ENCODE data around the gene RPS5. TPM values are rescaled to one million over a fixed set of nuclear protein-coding genes. Genes with fewer than 3 reads are reported as not detected.

Gene RPS5
- polyA plus RNA-seq, 1 donor (not counting 4 experiments of a cell fraction or from before 2014, with no cell fraction given), result 2,056 TPM

DNA sequence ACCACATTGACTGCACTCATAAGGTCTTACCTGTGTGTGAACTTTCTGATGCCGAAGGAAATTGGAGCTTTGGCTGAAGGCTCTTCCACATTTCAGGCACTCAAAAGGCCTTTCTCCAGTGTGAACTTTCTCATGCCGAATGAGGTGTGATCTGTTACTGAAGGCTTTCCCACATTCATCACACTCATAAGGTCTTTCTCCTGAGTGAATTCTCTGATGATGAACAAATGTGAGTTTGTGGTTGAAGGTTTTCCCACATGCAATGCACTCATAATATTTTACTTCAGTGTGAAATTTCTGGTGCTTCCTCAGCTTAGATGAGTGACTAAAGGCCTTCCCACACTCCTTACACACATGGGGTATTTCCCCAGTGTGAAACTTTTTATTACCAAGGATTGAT lies 47.1 kb downstream of the RPS5 start:
- dilution Hi-C loops (cut with MboI; ENCODE audit: extremely low pct_ligation_motif_present, low sequenced_read_pairs), result no loop called here

DNA sequence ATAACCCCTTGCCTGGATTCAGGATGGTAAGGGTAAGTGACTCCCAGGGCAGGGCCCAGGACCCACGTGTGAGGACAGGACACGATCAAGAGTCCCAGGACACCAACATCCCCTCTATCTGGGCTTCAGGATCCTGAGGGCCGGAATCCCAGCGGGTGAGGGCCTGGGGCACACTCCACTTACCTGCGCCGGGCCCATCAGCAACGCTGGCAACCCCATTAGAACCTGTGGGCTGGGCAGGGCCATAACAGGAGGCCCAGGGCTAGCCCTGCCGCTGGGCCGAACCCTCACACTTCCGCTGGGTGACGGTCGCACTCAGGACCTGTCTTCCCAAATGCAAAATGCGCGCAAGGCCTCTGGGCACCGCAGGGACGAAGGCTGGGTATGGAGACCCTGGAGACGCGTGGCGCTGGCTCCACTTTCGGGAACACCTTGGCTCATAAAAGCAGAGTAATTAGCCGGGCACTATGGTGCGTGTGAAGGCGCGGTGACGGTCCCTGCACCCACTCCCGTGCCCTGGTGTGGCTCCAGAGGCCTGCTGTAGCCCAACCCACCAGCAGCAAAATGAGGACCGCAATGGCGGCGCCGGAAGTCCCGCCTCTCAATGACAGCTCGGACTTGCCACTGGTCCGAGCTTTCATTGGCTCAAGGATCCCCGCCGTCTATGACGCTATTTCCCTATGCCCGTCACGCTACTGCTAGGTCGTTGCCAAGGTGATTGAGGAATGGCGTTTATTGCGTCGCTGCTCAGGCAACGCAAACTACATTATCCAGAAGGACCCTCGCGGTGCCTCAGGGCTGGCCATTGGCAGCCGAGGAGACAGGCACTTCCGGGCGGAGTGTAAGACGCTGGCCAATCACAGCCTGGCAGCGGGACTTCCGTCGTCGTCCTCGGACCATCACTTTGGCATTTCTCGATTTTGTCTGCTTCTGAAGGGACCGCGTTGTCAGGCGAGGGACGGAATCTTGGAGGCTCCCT lies 52.8 kb downstream of the RPS5 start, which contains the start of gene ZNF132:
TSS of gene ZNF132 (minus strand) at position 578 of the 979 bp plus-strand sequence. CDS start at position 246, 332 bp downstream.
- Histone ChIP-seq H3K27ac (ENCODE audit: control insufficient read depth, insufficient read depth, low read length) (peak within 1 kb of the TSS; percentile 65), H3K27me3 (ENCODE audit: control insufficient read depth, extremely low read depth, insufficient read depth, low read length) (no peaks in the 10 kb centered on the region), H3K4me1 (ENCODE audit: control insufficient read depth, extremely low read depth, insufficient read depth, low read length) (peaks cover 8% of the 10 kb centered on the region), H3K79me2 (ENCODE audit: control insufficient read depth, insufficient read depth, low read length) (peaks cover 6% of the 10 kb centered on the region), H3K9me1 (ENCODE audit: control insufficient read depth, extremely low read depth, insufficient read depth, low read length) (no peaks in the 10 kb centered on the region), H2AFZ (ENCODE audit: control insufficient read depth, low read length) (peak within 1 kb of the TSS; percentile 90), H3K9me3 (ENCODE audit: control insufficient read depth, low read depth, low read length) (peaks cover 8% of the 10 kb centered on the region), H4K20me1 (ENCODE audit: control insufficient read depth, extremely low read depth, insufficient read depth, low read length) (no peaks in the 10 kb centered on the region), H3K4me3 (ENCODE audit: control insufficient read depth in 2 of 3, extremely low read depth in 1 of 3, insufficient read depth in 2 of 3, low read depth in 1 of 3, low read length in 3 of 3) (peak within 1 kb of the TSS; percentile 47 to 80 (median 73)), H3K4me2 (ENCODE audit: control insufficient read depth, extremely low read depth, insufficient read depth, low read depth, low read length) (peak within 1 kb of the TSS; percentile 84), H3K36me3 (ENCODE audit: control insufficient read depth in 2 of 2, extremely low read depth in 1 of 2, insufficient read depth in 2 of 2, low read length in 2 of 2) (peaks cover 2% of the 10 kb centered on the region in 2 experiments), H3K9ac (ENCODE audit: control insufficient read depth, extremely low read depth, insufficient read depth, low read length) (peak within 1 kb of the TSS; percentile 65)
- TF ChIP-seq, protein P1, sequence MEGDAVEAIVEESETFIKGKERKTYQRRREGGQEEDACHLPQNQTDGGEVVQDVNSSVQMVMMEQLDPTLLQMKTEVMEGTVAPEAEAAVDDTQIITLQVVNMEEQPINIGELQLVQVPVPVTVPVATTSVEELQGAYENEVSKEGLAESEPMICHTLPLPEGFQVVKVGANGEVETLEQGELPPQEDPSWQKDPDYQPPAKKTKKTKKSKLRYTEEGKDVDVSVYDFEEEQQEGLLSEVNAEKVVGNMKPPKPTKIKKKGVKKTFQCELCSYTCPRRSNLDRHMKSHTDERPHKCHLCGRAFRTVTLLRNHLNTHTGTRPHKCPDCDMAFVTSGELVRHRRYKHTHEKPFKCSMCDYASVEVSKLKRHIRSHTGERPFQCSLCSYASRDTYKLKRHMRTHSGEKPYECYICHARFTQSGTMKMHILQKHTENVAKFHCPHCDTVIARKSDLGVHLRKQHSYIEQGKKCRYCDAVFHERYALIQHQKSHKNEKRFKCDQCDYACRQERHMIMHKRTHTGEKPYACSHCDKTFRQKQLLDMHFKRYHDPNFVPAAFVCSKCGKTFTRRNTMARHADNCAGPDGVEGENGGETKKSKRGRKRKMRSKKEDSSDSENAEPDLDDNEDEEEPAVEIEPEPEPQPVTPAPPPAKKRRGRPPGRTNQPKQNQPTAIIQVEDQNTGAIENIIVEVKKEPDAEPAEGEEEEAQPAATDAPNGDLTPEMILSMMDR (optimal IDR thresholded peaks at IDR 0.05 in 1 of 3, IDR thresholded peaks at IDR 0.05 in 1 of 3, conservative IDR thresholded peaks at IDR 0.05 in 1 of 3; ENCODE audit: extremely low read depth in 1 of 3, insufficient read depth in 2 of 3, low read length in 3 of 3), result no peak
- no peak for TF ChIP-seq EZH2 (IDR thresholded peaks at IDR 0.05; ENCODE audit: low read length)
- DNase-seq (ENCODE audit: low read depth, low spot score) (peak; percentile 92), FAIRE-seq (peak; percentile 86)
- dilution Hi-C loops (cut with MboI; ENCODE audit: extremely low pct_ligation_motif_present, low sequenced_read_pairs), result no loop called here

More for the DNA sequence above, 47.1 kb downstream of the RPS5 start:
- Histone ChIP-seq H3K4me2 (ENCODE audit: control insufficient read depth, extremely low read depth, insufficient read depth, low read depth, low read length) (no peak overlapping the region), H3K27me3 (ENCODE audit: control insufficient read depth, extremely low read depth, insufficient read depth, low read length) (no peaks in the 10 kb centered on the region), H3K4me1 (ENCODE audit: control insufficient read depth, extremely low read depth, insufficient read depth, low read length) (peaks cover 2% of the 10 kb centered on the region), H3K79me2 (ENCODE audit: control insufficient read depth, insufficient read depth, low read length) (peaks cover 3% of the 10 kb centered on the region), H2AFZ (ENCODE audit: control insufficient read depth, low read length) (no peak overlapping the region), H3K4me3 (ENCODE audit: control insufficient read depth in 2 of 3, extremely low read depth in 1 of 3, insufficient read depth in 2 of 3, low read depth in 1 of 3, low read length in 3 of 3) (no peak overlapping the region), H4K20me1 (ENCODE audit: control insufficient read depth, extremely low read depth, insufficient read depth, low read length) (no peaks in the 10 kb centered on the region), H3K36me3 (ENCODE audit: control insufficient read depth in 2 of 2, extremely low read depth in 1 of 2, insufficient read depth in 2 of 2, low read length in 2 of 2) (peaks cover 17 to 21% of the 10 kb centered on the region in 2 experiments), H3K27ac (ENCODE audit: control insufficient read depth, insufficient read depth, low read length) (no peak overlapping the region), H3K9me1 (ENCODE audit: control insufficient read depth, extremely low read depth, insufficient read depth, low read length) (no peaks in the 10 kb centered on the region), H3K9ac (ENCODE audit: control insufficient read depth, extremely low read depth, insufficient read depth, low read length) (no peak overlapping the region), H3K9me3 (ENCODE audit: control insufficient read depth, low read depth, low read length) (peaks cover 46% of the 10 kb centered on the region)
- TF ChIP-seq EZH2 (IDR thresholded peaks at IDR 0.05; ENCODE audit: low read length), result no peak
- TF ChIP-seq, protein P1 (optimal IDR thresholded peaks at IDR 0.05 in 1 of 3, IDR thresholded peaks at IDR 0.05 in 1 of 3, conservative IDR thresholded peaks at IDR 0.05 in 1 of 3; ENCODE audit: extremely low read depth in 1 of 3, insufficient read depth in 2 of 3, low read length in 3 of 3), result no peak
- DNase-seq (ENCODE audit: low read depth, low spot score) (no peak), FAIRE-seq (no peak)

Measured in keratinocyte (primary cell).